ENCODE results near the gene STPG2.

Gene STPG2

DNA sequence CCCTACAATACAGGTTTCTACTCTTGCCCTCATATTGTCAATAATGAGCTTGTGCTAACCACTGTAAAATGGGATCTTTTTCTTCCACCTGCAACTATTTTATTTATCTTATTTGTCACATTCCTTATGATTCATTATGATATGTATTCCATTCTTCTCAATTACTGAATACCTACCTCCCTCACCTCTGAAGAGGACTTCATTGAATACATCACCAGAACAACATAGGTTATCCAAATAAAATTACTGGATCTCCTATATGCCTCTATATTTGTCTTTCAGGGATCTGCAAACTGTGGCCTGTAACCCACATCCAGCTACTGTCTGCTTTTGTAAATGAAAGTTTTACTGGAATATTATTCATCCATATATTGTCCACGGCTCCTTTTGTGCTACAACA, 41.3 kb downstream of the STPG2 start:
- DNase-seq, result no peak
- in situ Hi-C loops (cut with MboI; ENCODE audit: low pct_unique_long_range_greater_than_20kb, low sequenced_read_pairs), result no loop called here

- in situ Hi-C loops (cut with MboI; ENCODE audit: low pct_unique_long_range_greater_than_20kb, low sequenced_read_pairs), result no loop called here
- DNase-seq, result peak; percentile 12
Observed at GRCh38 chr4:98098764-98099163, 44.5 kb downstream of the STPG2 start.

DNA sequence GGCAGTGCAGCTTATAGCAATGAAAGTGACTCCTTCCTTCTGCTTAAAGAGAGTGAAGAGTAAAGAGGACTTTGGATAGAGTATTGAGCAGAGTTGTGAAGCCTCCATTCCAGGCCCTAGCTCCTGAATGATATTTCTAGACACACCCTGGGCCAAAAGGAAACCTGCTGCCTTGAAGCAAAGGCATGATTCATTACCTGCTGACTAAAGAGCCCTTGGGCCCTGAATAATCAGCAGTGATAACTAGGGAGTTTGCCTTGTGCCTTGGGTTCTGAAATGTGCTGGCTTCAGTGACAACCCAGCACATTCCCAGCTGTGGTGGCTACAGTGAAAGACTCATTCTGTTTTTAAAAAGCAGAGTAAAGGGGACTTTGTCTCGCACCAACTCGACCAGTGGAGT, 49.2 kb downstream of the STPG2 start:
- DNase-seq, result no peak
- in situ Hi-C loops (cut with MboI; ENCODE audit: low pct_unique_long_range_greater_than_20kb, low sequenced_read_pairs), result no loop called here

GRCh38 chr4:98093662-98094061, 49.6 kb downstream of the STPG2 start:
- in situ Hi-C loops (cut with MboI; ENCODE audit: low pct_unique_long_range_greater_than_20kb, low sequenced_read_pairs), result no loop called here
- no peak for DNase-seq

DNA sequence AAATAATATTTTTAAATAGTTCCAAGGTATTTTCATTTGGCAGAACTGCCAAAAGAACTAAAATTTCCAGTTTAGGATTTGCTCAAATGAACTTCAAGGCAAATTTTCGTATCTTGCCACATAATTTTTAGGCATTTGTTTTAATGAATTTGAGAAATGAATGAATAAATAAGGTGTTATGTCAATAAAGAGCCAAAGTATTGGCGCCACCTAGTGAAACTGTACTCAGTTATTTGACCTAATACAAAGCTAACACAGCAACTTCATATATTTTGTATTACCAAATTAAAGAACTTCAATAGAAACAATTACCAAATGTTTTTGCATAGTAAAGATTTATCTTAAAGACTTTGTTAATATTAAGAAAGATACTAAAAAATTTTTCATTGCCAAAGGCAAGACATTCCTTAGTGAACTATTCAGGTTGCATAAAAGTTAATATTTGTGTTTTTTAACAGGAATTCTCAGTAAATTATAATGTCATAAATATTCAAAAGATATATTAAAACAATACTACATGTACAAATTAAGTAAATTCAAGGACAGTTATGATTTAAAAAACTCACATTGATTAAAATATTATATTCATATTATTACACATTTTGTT, 50.3 kb downstream of the STPG2 start:
- in situ Hi-C loops (cut with MboI; ENCODE audit: low pct_unique_long_range_greater_than_20kb, low sequenced_read_pairs), result no loop called here

DNA sequence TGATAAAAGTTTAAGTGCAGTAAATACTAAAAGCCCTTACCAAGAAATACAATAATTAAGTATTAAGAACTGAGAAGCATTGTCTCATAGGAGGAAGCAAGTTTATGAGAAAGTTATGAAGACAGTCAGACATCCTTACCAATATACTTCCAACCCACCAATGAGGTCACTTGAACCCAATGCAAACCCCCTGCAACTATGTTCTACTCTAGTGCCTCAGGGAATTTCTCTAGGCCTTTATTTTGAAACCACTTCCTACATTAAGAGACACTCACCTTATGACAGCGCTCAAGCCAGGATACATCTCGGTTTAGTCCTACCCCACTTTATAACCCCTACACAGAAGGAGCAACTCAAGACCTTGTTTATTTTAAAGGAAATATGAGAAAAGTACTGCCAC, 61.3 kb downstream of the STPG2 start:
- DNase-seq, result no peak
- in situ Hi-C loops (cut with MboI; ENCODE audit: low pct_unique_long_range_greater_than_20kb, low sequenced_read_pairs), result no loop called here

More for the DNA sequence above, 50.3 kb downstream of the STPG2 start:
- no peak for DNase-seq

- in situ Hi-C loops (cut with MboI; ENCODE audit: low pct_unique_long_range_greater_than_20kb, low sequenced_read_pairs), result no loop called here
- DNase-seq, result no peak
Observed at GRCh38 chr4:98068495-98068894, 74.8 kb downstream of the STPG2 start.

DNA sequence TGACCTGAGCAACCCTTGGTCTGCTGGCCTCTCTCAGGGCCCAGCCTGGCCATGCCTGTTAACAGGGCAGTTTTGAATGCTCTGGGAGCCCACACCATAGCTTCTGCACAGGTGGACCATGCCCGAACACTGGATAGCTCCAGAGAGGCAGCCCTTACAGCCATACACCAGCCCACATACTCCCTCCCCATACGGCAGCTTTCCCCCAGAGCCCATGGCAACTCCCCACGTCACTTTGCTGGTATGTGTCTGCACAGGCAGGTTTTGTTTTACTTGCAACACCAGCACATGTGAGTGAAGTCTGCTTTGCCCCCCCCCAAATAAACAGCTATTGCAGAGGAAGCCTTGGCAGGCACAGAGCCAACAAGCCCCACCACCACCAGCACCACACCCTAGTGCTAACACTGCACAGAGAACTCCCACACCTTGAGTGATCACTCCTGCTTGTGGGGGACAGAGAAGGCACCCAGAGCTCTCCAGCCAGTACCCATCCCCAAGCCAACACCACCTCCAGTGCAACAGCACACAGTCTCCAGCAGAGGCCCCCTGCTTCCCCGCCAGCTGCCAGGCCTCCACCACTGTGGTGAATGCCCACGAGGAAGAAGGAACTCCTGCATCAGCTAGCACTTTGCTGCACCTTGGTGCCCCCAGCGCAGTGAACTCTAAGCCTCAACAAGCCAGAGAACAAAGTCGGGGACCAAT, 87.3 kb downstream of the STPG2 start:
- no peak for DNase-seq

GRCh38 chr4:98046665-98047064, 96.6 kb downstream of the STPG2 start:
- no peak for DNase-seq
- in situ Hi-C loops (cut with MboI; ENCODE audit: low pct_unique_long_range_greater_than_20kb, low sequenced_read_pairs), result no loop called here

More for the DNA sequence above, 87.3 kb downstream of the STPG2 start:
- in situ Hi-C loops (cut with MboI; ENCODE audit: low pct_unique_long_range_greater_than_20kb, low sequenced_read_pairs), result no loop called here

- DNase-seq, result no peak
- in situ Hi-C loops (cut with MboI; ENCODE audit: low pct_unique_long_range_greater_than_20kb, low sequenced_read_pairs), result no loop called here
Observed at GRCh38 chr4:98030059-98030458, 113.2 kb downstream of the STPG2 start.

DNA sequence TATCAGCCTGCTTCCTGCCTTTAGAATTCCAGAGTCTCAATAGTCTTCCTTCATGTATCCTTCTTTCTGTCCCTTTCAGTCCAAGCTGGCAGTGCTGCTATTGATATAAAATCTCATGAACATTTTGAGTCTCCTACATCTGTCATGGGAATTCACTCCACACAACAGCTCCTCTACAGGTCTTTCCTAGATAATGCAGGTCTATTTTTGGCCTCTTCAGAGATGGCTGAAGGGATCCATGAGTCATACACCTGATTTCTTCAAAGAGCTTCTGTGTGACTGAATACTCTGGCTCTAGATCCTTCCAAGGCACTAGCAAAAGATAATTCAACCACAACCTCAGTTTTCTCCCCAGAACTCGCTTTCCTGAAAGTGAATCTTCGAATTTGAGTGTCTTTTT, 115.4 kb downstream of the STPG2 start:
- in situ Hi-C loops (cut with MboI; ENCODE audit: low pct_unique_long_range_greater_than_20kb, low sequenced_read_pairs), result no loop called here
- no peak for DNase-seq

DNA sequence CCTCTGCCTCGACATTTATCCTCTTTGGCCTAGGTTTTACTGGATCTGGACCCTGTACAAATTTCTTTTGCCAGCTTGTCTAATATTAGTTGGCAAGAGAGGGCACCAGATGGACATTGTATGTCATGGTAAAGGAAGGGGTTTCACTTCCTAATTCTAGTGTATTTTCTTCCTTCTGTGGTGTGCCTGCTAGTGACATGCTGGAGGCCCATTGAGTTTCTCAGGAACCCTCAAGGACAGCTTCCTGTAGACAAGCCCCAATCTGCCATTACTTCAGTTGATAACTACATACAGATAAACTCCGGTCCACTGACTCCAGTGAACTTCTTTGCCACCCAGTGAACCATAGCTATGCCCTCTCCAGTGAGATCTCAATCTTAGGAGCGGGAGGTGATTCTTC, 116.9 kb downstream of the STPG2 start:
- in situ Hi-C loops (cut with MboI; ENCODE audit: low pct_unique_long_range_greater_than_20kb, low sequenced_read_pairs), result no loop called here

GRCh38 chr4:98006814-98007412, 136.4 kb downstream of the STPG2 start:
- DNase-seq, result no peak
- in situ Hi-C loops (cut with MboI; ENCODE audit: low pct_unique_long_range_greater_than_20kb, low sequenced_read_pairs), result no loop called here

More for the DNA sequence above, 116.9 kb downstream of the STPG2 start:
- DNase-seq, result no peak

DNA sequence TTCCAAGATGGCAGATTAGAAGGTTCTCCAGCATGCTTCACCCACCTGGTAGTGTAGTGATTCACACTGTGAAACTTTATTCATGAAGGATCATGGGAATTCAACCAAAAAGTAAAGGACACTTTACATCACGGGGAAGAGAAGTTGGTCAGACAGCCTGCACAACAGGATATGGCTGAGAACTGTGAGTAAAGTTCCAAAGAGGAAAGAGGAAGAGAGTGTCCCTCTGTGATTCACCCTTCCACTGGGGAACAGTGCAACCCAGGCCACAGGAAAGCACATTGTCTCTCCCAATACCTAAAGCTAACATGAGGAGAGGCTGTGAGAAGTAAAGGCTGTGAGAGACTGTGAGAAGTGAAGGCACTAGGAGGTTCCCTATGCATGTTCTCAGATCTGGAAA, 137.2 kb downstream of the STPG2 start:
- in situ Hi-C loops (cut with MboI; ENCODE audit: low pct_unique_long_range_greater_than_20kb, low sequenced_read_pairs), result no loop called here
- DNase-seq, result no peak

GRCh38 chr4:98000940-98001339, 142.3 kb downstream of the STPG2 start:
- in situ Hi-C loops (cut with MboI; ENCODE audit: low pct_unique_long_range_greater_than_20kb, low sequenced_read_pairs), result no loop called here
- DNase-seq, result no peak

GRCh38 chr4:97998203-97998602, 145.1 kb downstream of the STPG2 start:
- in situ Hi-C loops (cut with MboI; ENCODE audit: low pct_unique_long_range_greater_than_20kb, low sequenced_read_pairs), result no loop called here
- no peak for DNase-seq

DNA sequence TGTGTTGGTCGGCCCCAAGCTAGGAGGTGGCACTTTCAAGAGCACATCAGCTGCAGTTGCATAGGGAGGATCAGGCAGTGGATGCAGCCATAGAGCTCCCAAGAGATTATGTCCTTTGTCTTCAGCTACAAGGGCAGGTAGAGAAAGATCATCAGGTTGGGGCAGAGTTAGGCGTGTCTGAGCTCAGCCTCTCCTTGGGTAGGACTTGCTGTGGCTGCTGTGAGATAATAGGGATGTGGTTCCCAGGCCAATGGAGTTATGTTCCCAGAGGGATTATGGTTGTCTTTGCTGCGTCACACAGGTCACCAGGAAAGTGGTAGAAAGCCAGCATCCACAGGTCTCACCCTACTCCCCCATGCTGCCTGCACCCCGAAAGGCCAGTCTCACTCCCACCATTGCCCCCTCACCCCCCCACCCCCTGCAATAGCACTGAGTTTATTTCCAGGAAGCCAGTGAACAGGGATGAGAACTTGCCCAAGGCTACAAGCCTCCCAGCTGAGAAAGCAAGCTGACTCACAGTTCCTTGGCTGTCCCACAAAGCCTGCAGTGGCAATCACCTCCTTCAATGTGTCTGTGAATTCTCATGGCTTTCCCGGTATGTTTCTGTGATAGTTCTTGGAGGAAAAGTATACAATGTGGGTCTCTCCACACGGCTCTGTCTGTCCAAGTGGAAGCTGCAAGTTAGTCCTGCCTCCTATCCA, 148.4 kb downstream of the STPG2 start:
- in situ Hi-C loops (cut with MboI; ENCODE audit: low pct_unique_long_range_greater_than_20kb, low sequenced_read_pairs), result no loop called here
- DNase-seq, result no peak

DNA sequence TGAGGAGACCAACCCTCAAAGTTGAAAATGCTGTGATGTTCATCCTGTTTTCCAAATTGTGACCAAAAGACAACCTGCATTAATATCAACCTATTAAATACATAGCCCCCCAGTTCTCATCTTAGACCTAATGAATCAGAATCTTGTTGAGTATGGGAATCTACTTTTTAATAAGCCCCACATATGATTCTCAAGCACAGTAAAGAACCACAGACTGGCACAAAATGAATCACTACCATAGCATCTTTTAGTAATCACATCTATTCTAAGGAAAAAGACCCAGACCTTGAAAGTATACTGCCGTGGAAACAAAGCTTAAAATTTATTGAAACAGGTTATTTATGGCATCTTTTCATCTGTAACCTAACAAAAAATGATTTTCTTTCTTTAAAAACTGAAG, 152.9 kb downstream of the STPG2 start:
- no peak for DNase-seq
- in situ Hi-C loops (cut with MboI; ENCODE audit: low pct_unique_long_range_greater_than_20kb, low sequenced_read_pairs), result no loop called here

- in situ Hi-C loops (cut with MboI; ENCODE audit: low pct_unique_long_range_greater_than_20kb, low sequenced_read_pairs), result no loop called here
Observed at GRCh38 chr4:97987019-97987648, 156.1 kb downstream of the STPG2 start.

More at GRCh38 chr4:97987019-97987648, 156.1 kb downstream of the STPG2 start:
- DNase-seq, result peak; percentile 52

Measured in KBM-7 (cell line).